ENCODE data around the gene RNASEH2B.

Gene RNASEH2B

GRCh38 chr13:50955241-50955640 lies 45.6 kb downstream of the RNASEH2B start:
- Histone ChIP-seq H3K27ac (ENCODE audit: low read depth, low read length) (no peak overlapping the region), H3K9me3 (ENCODE audit: control insufficient read depth in 1 of 2, low read length in 2 of 2) (no peaks in the 10 kb centered on the region), H3K9ac (ENCODE audit: low read depth in 1 of 2, low read length in 2 of 2) (no peak overlapping the region), H3K4me3 (ENCODE audit: low read depth in 1 of 2, low read length in 2 of 2) (no peak overlapping the region), H3K27me3 (ENCODE audit: control insufficient read depth in 1 of 2, insufficient read depth in 2 of 2, low read length in 2 of 2) (no peaks in the 10 kb centered on the region), H3K36me3 (ENCODE audit: control insufficient read depth in 1 of 2, insufficient read depth in 2 of 2, low read length in 2 of 2) (peaks cover 6 to 13% of the 10 kb centered on the region in 2 donors), H3K4me1 (ENCODE audit: control insufficient read depth in 1 of 2, insufficient read depth in 2 of 2, low read length in 2 of 2) (no peaks in the 10 kb centered on the region)

GRCh38 chr13:50955798-50956197 lies 46.2 kb downstream of the RNASEH2B start:
- no peaks in the 10 kb centered on the region for H3K9me3 ChIP-seq (ENCODE audit: control insufficient read depth in 1 of 2, low read length in 2 of 2)
- H3K9ac ChIP-seq (ENCODE audit: low read depth in 1 of 2, low read length in 2 of 2): no peak overlapping the region
- H3K27me3 ChIP-seq (ENCODE audit: control insufficient read depth in 1 of 2, insufficient read depth in 2 of 2, low read length in 2 of 2): no peaks in the 10 kb centered on the region
- H3K27ac ChIP-seq (ENCODE audit: low read depth, low read length): no peak overlapping the region
- peaks cover 3 to 10% of the 10 kb centered on the region in 2 donors for H3K36me3 ChIP-seq (ENCODE audit: control insufficient read depth in 1 of 2, insufficient read depth in 2 of 2, low read length in 2 of 2)
- H3K4me3 ChIP-seq (ENCODE audit: low read depth in 1 of 2, low read length in 2 of 2): no peak overlapping the region
- H3K4me1 ChIP-seq (ENCODE audit: control insufficient read depth in 1 of 2, insufficient read depth in 2 of 2, low read length in 2 of 2): no peaks in the 10 kb centered on the region

- Histone ChIP-seq H3K9me3 (ENCODE audit: control insufficient read depth in 1 of 2, low read length in 2 of 2) (no peaks in the 10 kb centered on the region), H3K4me1 (ENCODE audit: control insufficient read depth in 1 of 2, insufficient read depth in 2 of 2, low read length in 2 of 2) (no peaks in the 10 kb centered on the region), H3K4me3 (ENCODE audit: low read depth in 1 of 2, low read length in 2 of 2) (no peak overlapping the region), H3K27me3 (ENCODE audit: control insufficient read depth in 1 of 2, insufficient read depth in 2 of 2, low read length in 2 of 2) (no peaks in the 10 kb centered on the region), H3K9ac (ENCODE audit: low read depth in 1 of 2, low read length in 2 of 2) (no peak overlapping the region), H3K27ac (ENCODE audit: low read depth, low read length) (no peak overlapping the region), H3K36me3 (ENCODE audit: control insufficient read depth in 1 of 2, insufficient read depth in 2 of 2, low read length in 2 of 2) (peaks cover 3 to 6% of the 10 kb centered on the region in 2 donors)
Observed at GRCh38 chr13:50957620-50958019, 48.0 kb downstream of the RNASEH2B start.

- Histone ChIP-seq H3K4me3 (ENCODE audit: low read depth in 1 of 2, low read length in 2 of 2) (no peak overlapping the region), H3K9me3 (ENCODE audit: control insufficient read depth in 1 of 2, low read length in 2 of 2) (no peaks in the 10 kb centered on the region), H3K36me3 (ENCODE audit: control insufficient read depth in 1 of 2, insufficient read depth in 2 of 2, low read length in 2 of 2) (peaks cover 4 to 19% of the 10 kb centered on the region in 2 donors), H3K9ac (ENCODE audit: low read depth in 1 of 2, low read length in 2 of 2) (no peak overlapping the region), H3K27me3 (ENCODE audit: control insufficient read depth in 1 of 2, insufficient read depth in 2 of 2, low read length in 2 of 2) (no peaks in the 10 kb centered on the region), H3K4me1 (ENCODE audit: control insufficient read depth in 1 of 2, insufficient read depth in 2 of 2, low read length in 2 of 2) (no peaks in the 10 kb centered on the region), H3K27ac (ENCODE audit: low read depth, low read length) (no peak overlapping the region)
Observed at GRCh38 chr13:50969691-50970090, 60.1 kb downstream of the RNASEH2B start.

GRCh38 chr13:50970956-50971355 lies 61.4 kb downstream of the RNASEH2B start:
- Histone ChIP-seq H3K4me3 (ENCODE audit: low read depth in 1 of 2, low read length in 2 of 2) (no peak overlapping the region), H3K36me3 (ENCODE audit: control insufficient read depth in 1 of 2, insufficient read depth in 2 of 2, low read length in 2 of 2) (peaks cover 0 to 14% of the 10 kb centered on the region in 2 donors), H3K9me3 (ENCODE audit: control insufficient read depth in 1 of 2, low read length in 2 of 2) (no peaks in the 10 kb centered on the region), H3K9ac (ENCODE audit: low read depth in 1 of 2, low read length in 2 of 2) (no peak overlapping the region), H3K27me3 (ENCODE audit: control insufficient read depth in 1 of 2, insufficient read depth in 2 of 2, low read length in 2 of 2) (no peaks in the 10 kb centered on the region), H3K27ac (ENCODE audit: low read depth, low read length) (no peak overlapping the region), H3K4me1 (ENCODE audit: control insufficient read depth in 1 of 2, insufficient read depth in 2 of 2, low read length in 2 of 2) (no peaks in the 10 kb centered on the region)

- no peak overlapping the region for H3K9ac ChIP-seq (ENCODE audit: low read depth in 1 of 2, low read length in 2 of 2)
- H3K9me3 ChIP-seq (ENCODE audit: control insufficient read depth in 1 of 2, low read length in 2 of 2): no peaks in the 10 kb centered on the region
- no peaks in the 10 kb centered on the region for H3K27me3 ChIP-seq (ENCODE audit: control insufficient read depth in 1 of 2, insufficient read depth in 2 of 2, low read length in 2 of 2)
- no peaks in the 10 kb centered on the region for H3K4me1 ChIP-seq (ENCODE audit: control insufficient read depth in 1 of 2, insufficient read depth in 2 of 2, low read length in 2 of 2)
- H3K4me3 ChIP-seq (ENCODE audit: low read depth in 1 of 2, low read length in 2 of 2): no peak overlapping the region
- peaks cover 0 to 13% of the 10 kb centered on the region in 2 donors for H3K36me3 ChIP-seq (ENCODE audit: control insufficient read depth in 1 of 2, insufficient read depth in 2 of 2, low read length in 2 of 2)
- no peak overlapping the region for H3K27ac ChIP-seq (ENCODE audit: low read depth, low read length)
Observed at GRCh38 chr13:50974268-50974667, 64.7 kb downstream of the RNASEH2B start.

- H3K27ac ChIP-seq (ENCODE audit: low read depth, low read length): no peak overlapping the region
- no peak overlapping the region for H3K9ac ChIP-seq (ENCODE audit: low read depth in 1 of 2, low read length in 2 of 2)
- H3K4me1 ChIP-seq (ENCODE audit: control insufficient read depth in 1 of 2, insufficient read depth in 2 of 2, low read length in 2 of 2): no peaks in the 10 kb centered on the region
- no peaks in the 10 kb centered on the region for H3K9me3 ChIP-seq (ENCODE audit: control insufficient read depth in 1 of 2, low read length in 2 of 2)
- no peaks in the 10 kb centered on the region for H3K27me3 ChIP-seq (ENCODE audit: control insufficient read depth in 1 of 2, insufficient read depth in 2 of 2, low read length in 2 of 2)
- peaks cover 0 to 10% of the 10 kb centered on the region in 2 donors for H3K36me3 ChIP-seq (ENCODE audit: control insufficient read depth in 1 of 2, insufficient read depth in 2 of 2, low read length in 2 of 2)
- no peak overlapping the region for H3K4me3 ChIP-seq (ENCODE audit: low read depth in 1 of 2, low read length in 2 of 2)
Observed at GRCh38 chr13:50979187-50979586, 69.6 kb downstream of the RNASEH2B start.

GRCh38 chr13:50981686-50982085 lies 72.1 kb downstream of the RNASEH2B start:
- Histone ChIP-seq H3K9ac (ENCODE audit: low read depth in 1 of 2, low read length in 2 of 2) (no peak overlapping the region), H3K4me3 (ENCODE audit: low read depth in 1 of 2, low read length in 2 of 2) (no peak overlapping the region), H3K36me3 (ENCODE audit: control insufficient read depth in 1 of 2, insufficient read depth in 2 of 2, low read length in 2 of 2) (no peaks in the 10 kb centered on the region), H3K9me3 (ENCODE audit: control insufficient read depth in 1 of 2, low read length in 2 of 2) (no peaks in the 10 kb centered on the region), H3K27me3 (ENCODE audit: control insufficient read depth in 1 of 2, insufficient read depth in 2 of 2, low read length in 2 of 2) (no peaks in the 10 kb centered on the region), H3K4me1 (ENCODE audit: control insufficient read depth in 1 of 2, insufficient read depth in 2 of 2, low read length in 2 of 2) (no peaks in the 10 kb centered on the region), H3K27ac (ENCODE audit: low read depth, low read length) (no peak overlapping the region)

- Histone ChIP-seq H3K4me1 (ENCODE audit: control insufficient read depth in 1 of 2, insufficient read depth in 2 of 2, low read length in 2 of 2) (peaks cover 23 to 28% of the 10 kb centered on the region in 2 donors), H3K36me3 (ENCODE audit: control insufficient read depth in 1 of 2, insufficient read depth in 2 of 2, low read length in 2 of 2) (no peaks in the 10 kb centered on the region), H3K4me3 (ENCODE audit: low read depth in 1 of 2, low read length in 2 of 2) (no peak overlapping the region), H3K27me3 (ENCODE audit: control insufficient read depth in 1 of 2, insufficient read depth in 2 of 2, low read length in 2 of 2) (no peaks in the 10 kb centered on the region), H3K27ac (ENCODE audit: low read depth, low read length) (no peak overlapping the region), H3K9me3 (ENCODE audit: control insufficient read depth in 1 of 2, low read length in 2 of 2) (no peaks in the 10 kb centered on the region), H3K9ac (ENCODE audit: low read depth in 1 of 2, low read length in 2 of 2) (no peak overlapping the region)
Observed at GRCh38 chr13:50989476-50989875, 79.9 kb downstream of the RNASEH2B start.

- no peak overlapping the region for H3K4me3 ChIP-seq (ENCODE audit: low read depth in 1 of 2, low read length in 2 of 2)
- no peaks in the 10 kb centered on the region for H3K9me3 ChIP-seq (ENCODE audit: control insufficient read depth in 1 of 2, low read length in 2 of 2)
- H3K27me3 ChIP-seq (ENCODE audit: control insufficient read depth in 1 of 2, insufficient read depth in 2 of 2, low read length in 2 of 2): no peaks in the 10 kb centered on the region
- H3K4me1 ChIP-seq (ENCODE audit: control insufficient read depth in 1 of 2, insufficient read depth in 2 of 2, low read length in 2 of 2): peaks cover 23 to 28% of the 10 kb centered on the region in 2 donors
- no peak overlapping the region for H3K27ac ChIP-seq (ENCODE audit: low read depth, low read length)
- no peaks in the 10 kb centered on the region for H3K36me3 ChIP-seq (ENCODE audit: control insufficient read depth in 1 of 2, insufficient read depth in 2 of 2, low read length in 2 of 2)
- no peak overlapping the region for H3K9ac ChIP-seq (ENCODE audit: low read depth in 1 of 2, low read length in 2 of 2)
Observed at GRCh38 chr13:50990065-50990817, 80.7 kb downstream of the RNASEH2B start.

Data from duodenal mucosa (tissue), 2 donors.